SW480 (cell line): ENCODE results near the gene PHLDB1.
"Not testable (repeated sequence)": the region's sequence is repeated elsewhere in the genome, so short reads cannot be mapped to it uniquely, and the experiment has no call there.

Experiments
- DNase-seq: peaks from one replicate; pipeline ENCODE4 v3.0.0-alpha.2; 2016; ENCODE audit warnings: low spot score

The PHLDB1 gene

DNA sequence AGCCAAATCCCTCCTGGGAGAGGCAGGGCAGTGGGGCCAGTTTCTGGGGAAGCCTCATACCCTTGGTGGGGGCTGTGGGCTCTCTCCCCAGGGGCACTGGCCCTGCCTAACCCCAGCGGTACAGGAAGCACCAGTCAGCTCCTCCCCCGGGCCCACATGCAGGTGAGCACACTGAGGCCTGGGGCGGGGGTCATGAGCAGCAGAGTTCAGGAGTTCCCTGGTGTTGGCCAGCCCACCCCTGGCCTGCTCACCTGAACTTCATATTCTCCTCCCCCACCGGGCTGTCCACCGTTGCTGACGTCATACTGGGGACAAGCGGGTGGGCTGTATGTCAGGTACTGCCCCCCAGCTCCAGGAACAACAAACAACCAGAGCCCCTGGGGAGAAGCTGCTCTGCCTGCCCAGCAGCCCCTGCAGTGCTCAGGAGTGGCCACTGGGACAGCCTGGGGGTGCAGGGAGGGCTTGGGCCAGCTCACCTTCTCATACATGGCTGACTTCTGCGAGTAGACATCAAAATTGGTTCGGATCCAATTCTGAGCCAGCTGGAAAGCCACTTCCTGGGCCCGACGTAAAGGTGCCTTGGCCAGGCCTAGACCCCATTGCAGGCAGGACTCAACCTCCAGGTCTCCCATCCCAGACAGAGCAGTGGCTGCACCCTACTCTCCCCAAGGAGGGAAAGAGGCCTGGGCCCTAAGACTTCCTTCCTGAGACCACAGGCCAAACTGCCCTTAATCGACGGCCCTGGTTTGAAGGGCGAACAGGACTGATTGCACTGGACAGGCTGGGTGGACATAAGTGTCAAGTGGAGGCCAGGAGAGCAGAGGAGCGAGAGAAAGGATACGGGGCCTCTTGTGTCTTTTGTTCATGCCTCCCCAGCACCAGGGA, 51.3 kb downstream of the PHLDB1 start:
- DNase-seq, result no peak

- DNase-seq, result peak; percentile 86
Observed at GRCh38 chr11:118659314-118659952, 52.0 kb downstream of the PHLDB1 start.

DNA sequence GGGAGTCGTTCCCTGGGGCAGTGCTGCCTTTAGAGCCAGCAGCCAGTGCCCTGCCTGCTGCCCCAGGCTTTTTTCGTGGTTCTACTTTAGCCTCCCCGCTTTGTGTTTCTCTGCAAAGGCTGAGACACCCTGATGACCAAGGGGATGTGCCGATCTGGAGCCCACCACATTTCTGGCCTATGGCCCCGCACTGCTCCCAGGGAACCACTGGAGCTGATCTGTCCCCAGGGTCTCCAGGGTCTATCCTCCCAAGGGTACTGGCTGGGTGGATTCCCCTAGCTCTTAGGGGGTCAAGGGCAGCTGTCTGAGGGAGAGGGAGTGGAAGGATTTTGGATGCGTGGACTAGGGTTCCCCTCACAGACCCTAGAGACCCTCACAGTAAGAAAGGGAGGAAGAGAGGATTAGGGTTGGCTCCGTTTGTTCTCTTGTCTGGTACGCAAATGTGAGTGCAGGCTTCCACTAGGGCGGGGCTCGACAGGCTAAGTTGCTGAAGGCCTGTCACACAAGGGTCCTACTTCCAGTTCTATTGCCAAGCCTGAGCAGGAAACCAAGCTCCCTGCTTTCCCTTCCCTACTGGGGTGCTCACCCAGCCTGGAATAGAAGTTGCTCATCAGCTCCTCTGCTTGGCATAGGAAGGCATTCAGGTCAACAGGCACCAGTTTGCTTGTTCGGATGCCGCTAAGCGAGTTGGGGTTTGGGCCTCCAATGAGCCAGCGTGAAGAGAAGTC, 52.7 kb downstream of the PHLDB1 start:
- DNase-seq, result no peak

GRCh38 chr11:118660681-118661424, 53.4 kb downstream of the PHLDB1 start:
- no peak for DNase-seq

DNA sequence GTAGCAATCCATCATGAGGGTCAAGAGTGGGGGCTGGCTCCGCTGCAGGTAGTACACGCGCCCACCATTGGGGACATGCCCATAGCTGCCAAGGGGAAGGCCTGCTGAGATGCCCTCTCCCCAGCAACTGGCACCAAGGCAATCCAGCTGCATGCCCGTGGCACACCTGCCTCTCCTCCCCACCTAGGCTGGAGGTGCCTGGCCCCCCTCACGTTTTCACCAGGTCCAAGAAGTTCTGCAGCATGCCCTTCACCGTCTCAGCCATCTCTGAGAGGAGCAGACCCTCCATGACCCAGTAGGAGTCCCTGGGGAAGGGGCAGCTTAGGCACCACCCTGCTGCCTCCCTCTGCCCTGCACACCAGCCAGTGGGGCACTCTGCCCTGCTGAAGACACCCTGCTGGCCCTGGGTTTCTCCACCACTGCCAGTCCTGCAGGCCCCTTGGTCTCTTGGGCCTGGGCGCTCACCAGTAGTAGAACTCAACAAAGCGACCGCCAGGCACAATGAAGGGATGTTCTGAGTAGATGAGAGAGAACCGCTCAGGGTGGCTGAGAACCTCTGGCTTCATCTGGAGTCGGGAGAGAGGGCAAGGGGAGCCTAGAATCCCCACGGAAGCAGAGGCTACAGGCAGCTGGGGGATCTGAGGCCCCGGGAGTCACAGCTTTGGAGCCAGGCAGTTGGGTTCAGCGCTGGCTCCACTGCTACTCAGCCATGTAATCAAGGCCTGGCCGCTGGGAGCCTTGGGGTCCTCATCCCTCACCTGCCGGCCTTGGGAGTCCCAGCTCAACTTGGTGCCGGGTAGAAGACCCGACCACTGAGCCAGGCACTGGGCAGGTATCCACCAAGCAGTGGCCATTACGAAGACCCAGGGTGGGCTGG, 54.2 kb downstream of the PHLDB1 start:
- DNase-seq, result no peak

DNA sequence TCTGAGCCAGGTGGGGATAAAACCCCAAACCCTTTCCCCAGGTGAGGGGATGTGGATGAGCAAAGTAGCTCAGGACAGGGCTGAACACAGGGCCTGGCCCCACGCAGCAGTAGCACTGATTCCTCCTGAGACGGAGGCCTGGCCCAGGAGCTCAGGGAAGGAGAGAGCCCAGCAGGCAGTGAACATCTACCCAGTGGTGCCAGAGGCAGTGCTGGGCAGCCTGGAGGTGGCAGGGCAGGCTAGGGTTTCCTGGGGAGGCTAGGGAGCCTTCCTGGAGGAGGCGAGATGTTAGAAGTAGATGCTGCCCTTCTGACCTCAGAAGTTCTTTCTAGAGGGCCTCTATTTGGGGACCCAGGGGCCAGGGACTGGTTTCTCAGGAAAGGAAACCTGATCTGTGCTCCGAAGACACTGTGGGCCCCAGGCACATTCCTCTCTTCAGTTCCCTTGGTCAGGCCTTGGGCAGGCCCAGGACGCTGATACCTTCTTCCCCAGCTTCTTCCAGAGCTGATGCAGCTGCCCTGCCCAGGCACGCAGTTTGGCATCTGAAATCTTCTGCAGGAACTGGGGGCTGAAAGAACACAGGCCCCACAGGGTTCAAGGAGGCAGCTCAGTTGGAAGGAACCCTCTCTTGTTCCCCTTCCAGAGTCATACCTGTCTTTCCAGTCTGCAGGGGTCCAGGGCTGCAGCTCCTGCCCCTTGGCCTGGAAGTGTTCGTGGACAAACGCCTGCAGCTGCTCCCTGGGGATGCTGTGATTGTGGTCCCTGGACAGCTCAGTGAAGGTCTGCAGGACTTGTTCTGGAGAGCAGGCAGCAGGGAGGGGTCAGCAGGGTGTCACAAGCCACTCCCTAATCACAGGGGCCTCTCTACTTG, 55.2 kb downstream of the PHLDB1 start:
- DNase-seq, result no peak

DNA sequence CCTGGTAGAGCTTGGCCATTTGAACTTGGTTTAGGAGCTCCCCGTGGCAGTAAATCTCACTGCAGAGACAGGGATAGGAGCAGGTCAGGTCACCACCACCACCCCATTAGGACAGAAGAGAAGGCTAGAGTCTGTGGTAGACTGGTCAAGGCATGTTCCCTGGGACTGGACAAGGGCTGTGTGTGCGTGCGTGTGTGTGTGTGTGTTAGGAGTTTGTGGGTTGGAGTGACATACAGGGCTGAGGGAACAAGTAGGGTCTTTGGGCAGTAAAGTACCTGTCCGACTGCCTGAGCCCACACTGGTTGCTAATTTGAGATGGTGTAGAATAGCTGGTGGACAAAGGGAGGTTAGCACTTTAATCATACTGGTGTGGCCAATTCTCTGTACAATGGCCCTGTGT, 56.0 kb downstream of the PHLDB1 start:
- DNase-seq, result no peak

- DNase-seq, result no peak
Observed at GRCh38 chr11:118663902-118664301, 56.5 kb downstream of the PHLDB1 start.

- DNase-seq, result no peak
Observed at GRCh38 chr11:118666371-118666770, 59.0 kb downstream of the PHLDB1 start.

- no peak for DNase-seq
Observed at GRCh38 chr11:118670063-118670462, 62.6 kb downstream of the PHLDB1 start.

DNA sequence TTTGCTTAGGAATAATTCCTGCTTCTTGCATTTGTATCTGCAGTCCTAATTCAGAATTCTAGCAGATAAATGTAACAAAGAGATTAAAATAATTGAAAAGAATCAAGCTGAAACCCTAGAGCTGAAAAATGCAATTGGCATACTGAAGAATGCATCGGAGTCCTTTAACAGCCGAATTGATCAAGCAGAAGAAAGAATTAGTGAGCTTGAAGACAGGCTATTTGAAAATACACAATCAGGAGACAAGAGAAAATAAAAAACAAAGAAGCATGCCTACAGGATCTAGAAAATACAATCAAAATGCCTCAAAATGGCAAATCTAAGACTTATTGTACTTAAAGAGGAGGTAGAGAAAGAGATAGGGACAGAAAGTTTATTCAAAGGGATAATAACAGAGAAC, 63.8 kb downstream of the PHLDB1 start:
- no peak for DNase-seq

DNA sequence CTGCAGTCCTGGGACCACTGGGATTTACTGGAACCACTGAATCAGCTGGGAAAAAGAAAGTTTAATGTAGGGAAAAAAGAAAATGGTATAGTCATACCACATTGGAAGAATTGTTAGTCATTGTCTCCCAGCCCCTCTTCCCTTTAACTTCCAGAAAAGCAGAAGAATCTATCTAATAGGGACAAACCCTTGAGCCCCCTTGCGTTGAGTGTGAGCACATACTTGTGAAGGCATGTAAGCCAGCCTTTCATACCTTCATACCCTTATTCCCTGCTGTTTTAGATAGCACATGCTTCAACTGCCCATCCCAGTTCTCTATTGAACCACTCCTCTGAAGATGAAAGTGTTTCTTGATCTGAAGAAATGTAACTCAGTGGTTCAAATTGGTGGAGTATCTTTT, 65.4 kb downstream of the PHLDB1 start:
- DNase-seq, result peak; percentile 57

- DNase-seq, result peak; percentile 71
Observed at GRCh38 chr11:118673361-118674081, 66.1 kb downstream of the PHLDB1 start.

DNA sequence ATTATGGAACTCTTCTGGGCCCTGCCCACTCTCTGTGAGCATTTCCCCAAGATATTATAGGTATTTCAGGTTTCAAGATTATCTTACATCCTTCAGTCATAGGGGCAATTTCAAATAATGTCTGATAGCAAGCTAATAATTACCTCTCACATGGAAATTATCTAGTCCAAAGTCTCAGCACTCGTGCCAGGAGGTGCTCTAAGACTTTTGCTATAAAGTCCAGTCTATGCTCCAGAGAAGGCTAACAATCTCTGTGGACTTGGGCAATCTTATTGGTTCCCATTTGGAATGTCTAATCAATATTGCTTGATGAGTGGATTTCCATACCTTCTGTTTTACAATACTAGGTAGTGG, 66.6 kb downstream of the PHLDB1 start:
- no peak for DNase-seq

DNA sequence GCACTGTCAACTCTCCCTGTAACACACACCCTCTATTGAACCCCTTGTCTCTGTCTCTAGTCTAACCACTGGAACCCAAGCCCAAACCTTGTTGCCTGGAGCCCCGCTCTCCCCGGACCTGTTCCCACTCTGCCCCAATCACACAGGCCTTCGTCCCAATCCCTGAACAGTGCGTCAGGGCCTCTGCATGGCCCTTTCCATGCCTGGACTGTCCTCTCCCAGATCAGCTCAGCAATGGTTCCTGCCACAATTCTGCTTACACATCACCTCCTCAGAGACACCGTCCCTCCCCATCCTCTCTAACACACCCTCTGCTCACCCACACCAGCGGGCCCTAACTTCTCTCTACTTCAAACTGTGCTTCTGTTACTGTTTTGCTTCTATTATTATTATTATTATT, 70.6 kb downstream of the PHLDB1 start:
- DNase-seq, result no peak

DNA sequence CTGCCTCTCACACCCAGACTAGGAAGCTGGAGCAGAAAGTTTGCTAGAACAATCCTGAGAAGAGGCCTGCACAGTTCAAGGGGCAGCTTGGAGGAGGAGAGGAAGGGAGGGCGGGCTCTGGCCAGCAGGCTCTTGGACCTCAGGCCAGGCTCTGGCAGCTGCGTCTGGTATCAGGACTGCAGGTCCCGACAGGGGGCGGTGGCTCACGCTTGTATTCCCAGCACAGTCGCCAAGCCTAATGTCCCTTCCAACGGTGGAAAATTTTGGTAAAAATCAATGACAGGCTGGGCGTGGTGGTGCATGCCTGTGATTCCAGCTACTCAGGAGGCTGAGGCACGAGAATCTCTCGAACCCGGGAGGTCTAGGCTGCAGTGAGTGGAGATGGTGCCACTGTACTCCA, 71.5 kb downstream of the PHLDB1 start:
- DNase-seq, result peak; percentile 69

- peak; percentile 77 for DNase-seq
Observed at GRCh38 chr11:118679483-118679882, 72.1 kb downstream of the PHLDB1 start, which contains the start of gene TREH. Gene TREH, minus strand, starts transcription at chr11:118679650. Its CDS starts 23 bp downstream, at chr11:118679627.

DNA sequence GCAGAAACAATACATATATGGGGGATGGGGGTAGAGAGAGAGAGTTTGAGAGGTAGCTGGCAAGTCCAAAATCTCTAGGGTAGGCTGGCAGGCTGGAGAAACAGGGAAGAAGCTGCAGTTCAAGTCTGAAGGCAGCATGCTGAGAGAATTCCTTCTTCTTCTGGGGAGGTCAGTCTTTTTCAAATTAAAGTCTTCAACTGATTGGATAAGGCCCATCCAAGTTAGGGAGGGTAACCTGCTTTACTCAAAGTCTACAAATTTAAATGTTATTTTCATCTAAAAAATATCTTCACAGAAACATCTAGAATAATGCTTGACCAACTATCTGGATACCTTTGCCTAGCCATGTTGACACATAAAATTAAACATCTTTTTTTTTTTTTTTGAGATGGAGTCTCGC, 75.0 kb downstream of the PHLDB1 start:
- DNase-seq, result no peak

DNA sequence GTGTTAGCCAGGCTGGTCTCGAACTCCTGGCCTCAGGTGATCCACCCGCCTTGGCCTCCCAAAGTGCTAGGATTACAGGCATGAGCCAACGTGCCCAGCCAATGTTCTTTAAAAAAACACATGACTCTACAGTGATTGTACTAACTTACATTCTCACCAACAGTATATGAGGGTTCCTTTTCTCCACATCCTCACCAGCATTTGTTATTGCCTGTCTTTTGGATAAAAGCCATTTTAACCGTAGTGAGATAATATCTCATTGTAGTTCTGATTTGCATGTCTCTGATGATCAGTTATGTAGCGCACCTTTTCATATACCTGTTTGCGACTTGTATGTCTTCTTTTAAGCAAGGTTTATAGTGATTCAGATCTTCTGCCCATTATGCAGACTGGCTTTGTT, 75.5 kb downstream of the PHLDB1 start:
- not testable (repeated sequence) for DNase-seq
